BLaER1 treated with 17β-estradiol and CSF1 and Interleukin-3, amounts not matched to agents 10 nM and 100 nM (cell line): ENCODE measurements around the gene KLRG1.

Source experiments
- H3K27ac ChIP-seq, 11 experiments: shearing (Covaris generic); formaldehyde crosslinking; 2 replicates each; pipeline ENCODE4 v1.8.1; 2022
- H3K27me3 ChIP-seq, 11 experiments: shearing (Covaris generic); formaldehyde crosslinking; 2 replicates each; pipeline ENCODE4 v1.8.1; 2022
- H3K36me3 ChIP-seq, 11 experiments: shearing (Covaris generic); formaldehyde crosslinking; 2 replicates each; pipeline ENCODE4 v1.8.1; 2022
- H3K4me1 ChIP-seq, 10 experiments: shearing (Covaris generic); formaldehyde crosslinking; 2 replicates each; pipeline ENCODE4 v1.8.1; 2022
- H3K4me2 ChIP-seq, 11 experiments: shearing (Covaris generic); formaldehyde crosslinking; 2 replicates each; pipeline ENCODE4 v1.8.1; 2022
- H3K4me3 ChIP-seq, 10 experiments: shearing (Covaris generic); formaldehyde crosslinking; 2 replicates each; pipeline ENCODE4 v1.8.1; 2022
- H3K9ac ChIP-seq, 11 experiments: shearing (Covaris generic); formaldehyde crosslinking; 2 replicates each; pipeline ENCODE4 v1.8.1; 2022
- H3K9me3 ChIP-seq, 11 experiments: shearing (Covaris generic); formaldehyde crosslinking; replicated peaks in 1 of 11; 2 replicates each; pipeline ENCODE4 v1.8.1; 2022
- H4K20me1 ChIP-seq, 11 experiments: shearing (Covaris generic); formaldehyde crosslinking; 2 replicates each; pipeline ENCODE4 v1.8.1; 2022
- Cebpa-rat ChIP-seq, 11 experiments: shearing (Covaris generic); IDR thresholded peaks; 2 replicates each; pipeline ENCODE4 v1.8.1; 2022

KLRG1 gene

GRCh38 chr12:8989413-8989812 lies at the start of gene KLRG1:
TSS of gene KLRG1 (plus strand) at chr12:8989546. CDS start at chr12:8989636, 90 bp downstream.
- H3K4me1 ChIP-seq = peaks cover 12 to 67% (median 38%) of the 10 kb centered on the region in 10 experiments
- H3K9ac ChIP-seq = peak within 1 kb of the TSS in 1 of 11 experiments; percentile 24; a peak in 1 of 22 replicates
- peak within 1 kb of the TSS; percentile 28 to 70 (median 64); a peak in 21 of 22 replicates for H3K4me2 ChIP-seq
- TF ChIP-seq Cebpa-rat (IDR thresholded peaks at IDR 0.05) = no peak
- peak within 1 kb of the TSS in 6 of 11 experiments; percentile 21 to 65 (median 48); a peak in 12 of 22 replicates for H3K27ac ChIP-seq
- no peaks in the 10 kb centered on the region for H3K27me3 ChIP-seq
- H3K9me3 ChIP-seq = no peaks in the 10 kb centered on the region
- no peaks in the 10 kb centered on the region for H3K36me3 ChIP-seq
- no peaks in the 10 kb centered on the region for H4K20me1 ChIP-seq
- H3K4me3 ChIP-seq = no peak within 1 kb of the TSS

DNA sequence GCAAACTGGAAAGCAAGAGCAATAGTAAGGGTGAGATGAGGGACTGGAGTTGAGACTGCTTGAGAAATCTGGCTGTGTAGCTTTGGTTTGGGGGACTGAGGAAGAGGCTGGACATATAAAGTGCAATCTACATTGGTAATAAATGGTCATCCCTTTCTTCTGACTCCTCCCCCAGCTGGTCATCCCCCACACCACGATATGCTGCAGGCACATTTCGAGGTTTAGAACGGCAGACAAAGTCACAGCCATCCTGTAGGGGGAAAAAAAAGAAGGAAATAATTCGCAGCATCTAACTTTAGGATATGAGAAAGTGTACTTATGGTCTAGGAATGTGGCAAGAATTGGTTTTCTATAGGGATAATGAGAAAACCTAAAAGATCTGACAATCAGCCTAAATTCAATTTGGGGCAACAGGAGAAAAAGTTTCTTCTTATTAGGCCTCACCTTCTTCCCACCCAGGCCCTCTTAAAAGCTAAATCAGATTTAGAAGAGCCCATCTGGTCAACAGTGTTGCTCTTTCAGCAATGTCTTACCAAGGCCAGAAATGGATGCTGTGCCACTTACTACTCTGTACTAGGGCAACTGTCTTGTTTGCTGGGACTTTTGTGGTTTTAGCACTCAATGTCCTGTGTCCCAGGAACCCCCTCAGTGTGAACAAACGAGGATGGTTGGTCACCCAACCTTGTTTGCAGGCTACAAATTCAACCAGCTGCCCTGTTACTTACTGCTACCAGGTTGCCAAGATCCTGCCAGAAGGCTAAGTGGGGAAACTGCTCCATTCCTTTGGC lies 47.5 kb upstream of the KLRG1 start:
- H3K36me3 ChIP-seq = peaks cover 77 to 83% (median 81%) of the 10 kb centered on the region in 11 experiments

DNA sequence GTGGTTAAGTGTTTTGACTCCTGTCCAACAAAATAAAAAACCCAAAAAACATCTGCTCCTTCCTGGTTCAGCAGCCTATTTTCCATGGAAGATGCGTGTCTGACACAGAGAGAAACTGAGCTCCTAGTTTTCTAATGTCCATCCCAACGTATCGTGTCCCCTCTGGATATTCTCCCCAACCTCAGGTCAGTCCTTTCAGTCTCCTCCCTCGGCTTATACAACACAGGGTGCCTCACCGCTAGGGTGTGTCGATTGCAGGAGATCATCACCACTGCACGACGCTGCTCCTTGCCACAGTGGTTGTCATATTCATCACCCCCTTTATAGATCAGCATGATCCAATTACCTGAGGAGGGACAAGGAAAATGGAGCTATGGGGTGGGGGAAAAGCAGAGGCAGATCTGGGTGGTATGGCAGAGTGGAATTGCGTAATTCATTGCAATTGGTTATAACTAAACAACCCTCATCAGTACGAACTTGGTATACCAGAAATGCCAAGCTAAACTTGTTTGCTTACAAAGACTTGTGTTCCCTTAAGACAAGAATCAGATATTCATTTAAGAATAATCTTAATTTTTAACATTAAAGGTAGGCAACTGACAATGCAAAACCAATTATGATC lies 45.7 kb upstream of the KLRG1 start:
- peak in 5 of 11 experiments; percentile 34 to 88 (median 43); a peak in 6 of 22 replicates for TF ChIP-seq Cebpa-rat (IDR thresholded peaks at IDR 0.05)
- Histone ChIP-seq H3K4me3 (no peak overlapping the region), H3K27me3 (no peaks in the 10 kb centered on the region), H3K9me3 (no peaks in the 10 kb centered on the region), H3K27ac (no peak overlapping the region), H3K4me1 (peaks cover 18 to 45% (median 21%) of the 10 kb centered on the region in 10 experiments), H4K20me1 (peaks cover 25 to 79% (median 72%) of the 10 kb centered on the region in 11 experiments), H3K4me2 (no peak overlapping the region), H3K36me3 (peaks cover 63 to 74% (median 69%) of the 10 kb centered on the region in 11 experiments), H3K9ac (no peak overlapping the region)

More for the DNA sequence above, 47.5 kb upstream of the KLRG1 start:
- H3K9ac ChIP-seq = peak overlapping the region in 1 of 11 experiments; percentile 7; a peak in 1 of 22 replicates
- H3K4me3 ChIP-seq = no peak overlapping the region
- H3K27ac ChIP-seq = no peak overlapping the region
- H3K27me3 ChIP-seq = no peaks in the 10 kb centered on the region
- peaks cover 2 to 45% (median 5%) of the 10 kb centered on the region in 10 experiments; a peak in 17 of 20 replicates for H3K4me1 ChIP-seq
- H3K9me3 ChIP-seq = no peaks in the 10 kb centered on the region
- no peak for TF ChIP-seq Cebpa-rat (IDR thresholded peaks at IDR 0.05)
- H3K4me2 ChIP-seq = no peak overlapping the region
- peaks cover 9 to 69% (median 55%) of the 10 kb centered on the region in 11 experiments for H4K20me1 ChIP-seq

DNA sequence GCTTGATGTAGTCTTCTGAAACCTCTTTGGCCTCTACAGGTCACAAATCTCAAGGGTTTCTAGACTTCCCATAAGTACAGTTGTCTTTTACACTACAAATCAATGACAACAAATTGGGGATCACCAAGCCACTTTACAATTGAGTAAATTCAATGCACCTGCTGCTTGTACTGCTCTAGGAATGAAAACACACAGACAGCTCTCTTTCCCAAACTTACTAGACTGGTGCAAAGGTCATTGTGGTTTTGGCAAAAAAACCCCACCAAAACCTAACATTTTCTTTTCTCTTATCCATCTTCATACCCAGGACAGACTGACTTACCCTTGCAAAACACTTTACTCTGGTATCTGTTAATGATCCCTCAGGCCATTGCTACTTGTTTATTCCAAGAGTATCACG lies 42.6 kb upstream of the KLRG1 start:
- peak overlapping the region in 1 of 11 experiments; percentile 96; a peak in 2 of 22 replicates for H3K9ac ChIP-seq
- peak overlapping the region; percentile 71 to 96 (median 83); a peak in 21 of 22 replicates for H3K4me2 ChIP-seq
- H3K9me3 ChIP-seq = peaks cover 0 to 1% (median 0%) of the 10 kb centered on the region in 11 experiments; a peak in 4 of 22 replicates
- peak overlapping the region in 4 of 10 experiments; percentile 76 to 92 (median 82); a peak in 7 of 20 replicates for H3K4me3 ChIP-seq
- TF ChIP-seq Cebpa-rat (IDR thresholded peaks at IDR 0.05) = no peak
- peaks cover 52 to 62% (median 57%) of the 10 kb centered on the region in 11 experiments for H3K36me3 ChIP-seq
- H4K20me1 ChIP-seq = peaks cover 25 to 68% (median 67%) of the 10 kb centered on the region in 11 experiments
- no peaks in the 10 kb centered on the region for H3K27me3 ChIP-seq
- H3K4me1 ChIP-seq = peaks cover 23 to 50% (median 30%) of the 10 kb centered on the region in 10 experiments
- no peak overlapping the region for H3K27ac ChIP-seq

GRCh38 chr12:8947737-8948136 lies 41.6 kb upstream of the KLRG1 start:
- Histone ChIP-seq H3K4me1 (peaks cover 23 to 51% (median 31%) of the 10 kb centered on the region in 10 experiments), H3K4me3 (peak overlapping the region; percentile 76 to 95 (median 86); a peak in 19 of 20 replicates), H3K27me3 (no peaks in the 10 kb centered on the region), H3K27ac (peak overlapping the region in 6 of 11 experiments; percentile 92 to 97 (median 95); a peak in 9 of 22 replicates), H3K9ac (peak overlapping the region in 8 of 11 experiments; percentile 91 to 97 (median 94); a peak in 13 of 22 replicates), H3K36me3 (peaks cover 42 to 53% (median 49%) of the 10 kb centered on the region in 11 experiments), H3K9me3 (peaks cover 1 to 11% (median 9%) of the 10 kb centered on the region in 11 experiments; a peak in 20 of 22 replicates), H4K20me1 (peaks cover 25 to 59% (median 58%) of the 10 kb centered on the region in 11 experiments; a peak in 21 of 22 replicates), H3K4me2 (peak overlapping the region; percentile 71 to 96 (median 83))
- no peak for TF ChIP-seq Cebpa-rat (IDR thresholded peaks at IDR 0.05)

- H3K9me3 ChIP-seq = peaks cover 12 to 22% (median 20%) of the 10 kb centered on the region in 11 experiments
- peak overlapping the region; percentile 76 to 95 (median 86) for H3K4me3 ChIP-seq
- H3K4me2 ChIP-seq = peak overlapping the region; percentile 71 to 96 (median 83)
- H3K27ac ChIP-seq = peak overlapping the region; percentile 85 to 97 (median 92)
- peaks cover 23 to 47% (median 31%) of the 10 kb centered on the region in 10 experiments for H3K4me1 ChIP-seq
- peaks cover 41 to 53% (median 47%) of the 10 kb centered on the region in 11 experiments for H3K36me3 ChIP-seq
- no peaks in the 10 kb centered on the region for H3K27me3 ChIP-seq
- peak overlapping the region; percentile 85 to 97 (median 93) for H3K9ac ChIP-seq
- H4K20me1 ChIP-seq = peaks cover 25 to 50% (median 47%) of the 10 kb centered on the region in 11 experiments; a peak in 21 of 22 replicates
- no peak for TF ChIP-seq Cebpa-rat (IDR thresholded peaks at IDR 0.05)
Measured at GRCh38 chr12:8948701-8949341, 40.5 kb upstream of the KLRG1 start.

GRCh38 chr12:8949342-8950220 lies 39.8 kb upstream of the KLRG1 start, which contains the start of gene M6PR:
TSS of gene M6PR (minus strand) at chr12:8949645. CDS start at chr12:8946404, 3,241 bp downstream.
- Histone ChIP-seq H3K4me1 (peaks cover 23 to 43% (median 31%) of the 10 kb centered on the region in 10 experiments), H3K4me3 (peak within 1 kb of the TSS; percentile 76 to 95 (median 86)), H3K9ac (peak within 1 kb of the TSS; percentile 85 to 97 (median 93)), H3K9me3 (peaks cover 17 to 30% (median 27%) of the 10 kb centered on the region in 11 experiments), H3K27ac (peak within 1 kb of the TSS; percentile 85 to 97 (median 92)), H3K36me3 (peaks cover 36 to 52% (median 44%) of the 10 kb centered on the region in 11 experiments), H3K4me2 (peak within 1 kb of the TSS; percentile 71 to 96 (median 83)), H3K27me3 (no peaks in the 10 kb centered on the region), H4K20me1 (peaks cover 25 to 42% (median 39%) of the 10 kb centered on the region in 11 experiments; a peak in 21 of 22 replicates)
- TF ChIP-seq Cebpa-rat (IDR thresholded peaks at IDR 0.05) = no peak
